GM12878 (cell line): ENCODE measurements around the gene PRG2. TPM values are rescaled to one million over a fixed set of nuclear protein-coding genes. Genes with fewer than 3 reads are reported as not detected.
A peak's percentile ranks its signal among the peaks of the same experiment; 100 is the strongest.
"Not testable (repeated sequence)": the region's sequence is repeated elsewhere in the genome, so short reads cannot be mapped to it uniquely, and the experiment has no call there.

Experiments used
- ATAC-seq: fragments of 200-7000 bp; cut with Tn5 transposase; 3 replicates; pipeline ENCODE4 v1.9.1; 2020; ENCODE audit warnings: mild to moderate bottlenecking, moderate library complexity
- BruUV-seq: library from RNA; stranded (reverse); fragments of 400-500 nt; replicated peaks from 2 replicates; lab custom pipeline; 2021; lab: Mats Ljungman, UMichigan
- CTCF ChIA-PET: fragments of 300-600 bp; sonication (Branson Sonifier 250); formaldehyde crosslinking; extraction: SDS; loops from one replicate; lab custom pipeline; 2021; ENCODE audit warnings: inconsistent platforms; lab: Yijun Ruan, JAX
- POLR2A ChIA-PET: fragments of 350-600 bp; formaldehyde crosslinking; extraction: SDS; loops from one replicate; lab custom pipeline; 2021; ENCODE audit warnings: inconsistent platforms; lab: Charles Lee
- RAD21 ChIA-PET: fragments of 300-600 bp; sonication (Branson Sonifier 250); formaldehyde crosslinking; loops from one replicate; lab custom pipeline; 2023; ENCODE audit warnings: antibody characterized with exemption; ENCODE audit not compliant: unreplicated experiment; lab: Charles Lee
- SMC1A ChIA-PET: fragments of 300-600 bp; sonication (Branson Sonifier 250); formaldehyde crosslinking; loops from one replicate; lab custom pipeline; 2023; ENCODE audit not compliant: unreplicated experiment, uncharacterized antibody; lab: Charles Lee
- DNase-seq: peaks from one replicate; pipeline ENCODE4 v3.0.0-alpha.2; 2011; ENCODE audit warnings: low read depth, low spot score
- FAIRE-seq: peaks from 3 replicates; lab custom pipeline; 2011; peaks lifted over from hg19 to GRCh38; lab: Jason Lieb, UNC
- H2AFZ ChIP-seq: 2 replicates; pipeline ENCODE4 v1.6.0; 2011; ENCODE audit warnings: low read depth, low read length, control low read depth; ENCODE audit not compliant: control insufficient read depth
- H3K27ac ChIP-seq: 2 replicates; pipeline ENCODE4 v1.5.1; 2011; ENCODE audit warnings: control low read depth; ENCODE audit not compliant: control insufficient read depth, insufficient read depth
- H3K27me3 ChIP-seq, 2 experiments: replicated peaks in 1 of 2; 2 replicates each; pipeline versions ENCODE4 v1.6.0 to v1.6.1; 2011; ENCODE audit warnings: low read length in 1 of 2; ENCODE audit not compliant: control insufficient read depth in 2 of 2, insufficient read depth in 2 of 2
- H3K36me3 ChIP-seq, 2 experiments: 2 replicates each; pipeline ENCODE4 v1.5.1; 2011; ENCODE audit warnings: low read length in 1 of 2; ENCODE audit not compliant: control insufficient read depth in 2 of 2, insufficient read depth in 2 of 2
- H3K4me1 ChIP-seq: 2 replicates; pipeline ENCODE4 v1.6.1; 2011; ENCODE audit warnings: mild to moderate bottlenecking, low read length, moderate library complexity, mixed read lengths; ENCODE audit not compliant: control insufficient read depth, insufficient read depth
- H3K4me2 ChIP-seq: 2 replicates; pipeline ENCODE4 v1.6.0; 2011; ENCODE audit warnings: control low read depth; ENCODE audit not compliant: control insufficient read depth, insufficient read depth
- H3K4me3 ChIP-seq: fragments of 200-600 bp; sonication (generic); 2 replicates; pipeline ENCODE4 v1.5.1; 2016
- H3K79me2 ChIP-seq: 2 replicates; pipeline ENCODE4 v1.6.0; 2011; ENCODE audit warnings: low read length; ENCODE audit not compliant: control insufficient read depth, insufficient read depth
- H3K9ac ChIP-seq: 2 replicates; pipeline ENCODE4 v1.8.0; 2011; ENCODE audit warnings: low read length, control low read depth, mixed read lengths; ENCODE audit not compliant: control insufficient read depth, insufficient read depth
- H3K9me3 ChIP-seq: replicated peaks from 3 replicates; pipeline ENCODE4 v1.5.1; 2011; ENCODE audit warnings: mild to moderate bottlenecking, low read length; ENCODE audit not compliant: control insufficient read depth, insufficient read depth
- H4K20me1 ChIP-seq: 2 replicates; pipeline ENCODE4 v1.6.0; 2011; ENCODE audit not compliant: control insufficient read depth, insufficient read depth
- MLLT1 ChIP-seq: fragments of 450-650 bp; IDR thresholded peaks from 2 replicates; pipeline ENCODE4 v1.6.1; 2016; ENCODE audit warnings: mild to moderate bottlenecking
- RB1 ChIP-seq: fragments of 450-650 bp; formaldehyde crosslinking; IDR thresholded peaks from 2 replicates; pipeline ENCODE4 v1.6.1; 2017; ENCODE audit warnings: mild to moderate bottlenecking, borderline replicate concordance
- SPI1 ChIP-seq: IDR thresholded peaks from 2 replicates; pipeline ENCODE4 v1.6.1; 2011; ENCODE audit warnings: low read depth, mild to moderate bottlenecking, low read length, moderate library complexity, borderline replicate concordance; ENCODE audit not compliant: insufficient read depth
- WGBS: methylation state at CpG from one replicate; pipeline ENCODE4 v1.1.6; 2016; ENCODE audit warnings: low lambda C conversion rate; ENCODE audit not compliant: insufficient replicate concordance, insufficient coverage; ENCODE audit errors: missing lambda C conversion rate; 5-methylcytosine and 5-hydroxymethylcytosine counted together
- in situ Hi-C: fragments of 300-500 bp; cut with MboI; formaldehyde crosslinking; loops from 9 replicates; pipeline ENCODE4 v1.14.3; 2018; ENCODE audit warnings: mixed read lengths
- intact Hi-C: fragments of 100-400 bp; cut with micrococcal nuclease; formaldehyde crosslinking; loops from one replicate; pipeline ENCODE4 v1.14.2; 2022; ENCODE audit not compliant: unreplicated experiment
- polyA plus RNA-seq, 11 experiments: library from polyadenylated mRNA; depleted of rRNA in 4 of 11; unstranded in 6 of 11; stranded (reverse) in 5 of 11; fragments of >200 nt; fragmentation: Nextera tagmentation in 4 of 11; fragmentation: Illumina TruSeq in 1 of 11; extraction: Ambion mirVana in 4 of 11; extraction: Trizol in 1 of 11; gene quantifications; 1 replicate in 1 of 11; 2 replicates in 10 of 11; pipeline versions ENCODE4 v1.2.1 to v1.2.3, GENCODE V29; 2011 to 2016; ENCODE audit warnings: inconsistent platforms in 2 of 11, missing spikeins in 2 of 11, low read depth in 1 of 11
- total RNA-seq, 4 experiments: library from RNA; depleted of rRNA in 3 of 4; stranded (reverse); fragments of >200 nt in 3 of 4; fragmentation: Illumina TruSeq in 1 of 4; extraction: Trizol in 1 of 4; gene quantifications; 2 replicates each; pipeline versions ENCODE4 v1.2.1 to v1.2.3, GENCODE V29; 2013 to 2021

The PRG2 gene
- total and polyA plus RNA-seq, 10 of the 15 experiments (the other 5 are each of a cell fraction or from before 2014, with no cell fraction given), result 0.10 to 1.7 (median 0.56) TPM; not detected in 2

GRCh38 chr11:57405271-57405860 is 14.9 kb upstream of the PRG2 start (continued):
- TF ChIP-seq MLLT1, result no peak

- intact Hi-C loops (no loop called here), in situ Hi-C loops (no loop called here)
- DNase-seq (no peak), ATAC-seq (peak; percentile 4; the same call in 1 of the 3 replicates), FAIRE-seq (no peak)
- peaks cover 11% of the 10 kb centered on the region for H3K4me1 ChIP-seq
- ChIA-PET SMC1A (no interaction called here), RAD21 (no interaction called here), CTCF (no interaction called here), POLR2A (no interaction called here)
- WGBS, result 0% methylated on average over 2 of the region's 2 CpGs
- H3K27me3 ChIP-seq, result no peaks in the 10 kb centered on the region
- no peaks in the 10 kb centered on the region for H4K20me1 ChIP-seq
- TF ChIP-seq RB1, result no peak
- TF ChIP-seq SPI1, result peak; percentile 24; the same call in 1 of the 2 replicates
- H3K36me3 ChIP-seq, result peaks cover 17 to 20% of the 10 kb centered on the region in 2 experiments; a peak in 3 of 4 replicates
- H3K9ac ChIP-seq, result no peak overlapping the region
- no TSS peak for BruUV-seq
- no peak overlapping the region for H3K4me2 ChIP-seq
- no peaks in the 10 kb centered on the region for H3K79me2 ChIP-seq
- no peaks in the 10 kb centered on the region for H3K9me3 ChIP-seq
- no peak overlapping the region for H3K27ac ChIP-seq
- no peak overlapping the region for H2AFZ ChIP-seq
- no peak overlapping the region for H3K4me3 ChIP-seq
These were observed 13.3 kb upstream of the PRG2 start for GRCh38 chr11:57403802-57404147.

- BruUV-seq, intact Hi-C loops, in situ Hi-C loops, CTCF ChIA-PET, H2AFZ ChIP-seq, H3K4me2 ChIP-seq, H3K4me3 ChIP-seq, FAIRE-seq, H3K9ac ChIP-seq, DNase-seq, H3K79me2 ChIP-seq, H3K27me3 ChIP-seq, ATAC-seq, H3K9me3 ChIP-seq, H4K20me1 ChIP-seq, RAD21 ChIA-PET, H3K27ac ChIP-seq, POLR2A ChIA-PET: not testable (repeated sequence)
- SMC1A ChIA-PET, result interaction anchor here (0.6 kb wide), 1 partner anchor 169 kb away, joined by 3 read pairs; no protein-coding TSS in a partner anchor
- WGBS, result 91% methylated on average over 6 of the region's 6 CpGs
- H3K36me3 ChIP-seq, result peaks cover 14 to 15% of the 10 kb centered on the region in 2 experiments; a peak in 3 of 4 replicates
- H3K4me1 ChIP-seq, result peaks cover 11% of the 10 kb centered on the region
These were observed 12.8 kb upstream of the PRG2 start for GRCh38 chr11:57403003-57403801.
